Cerebellar cortex (tissue), 1 donor: ENCODE measurements around the gene GRIA1.
A peak's percentile ranks its signal among the peaks of the same experiment; 100 is the strongest.

Experiments
- DNase-seq: peaks from one replicate; pipeline ENCODE4 v3.0.0-alpha.2; 2015; ENCODE audit warnings: low spot score

Gene GRIA1

DNA sequence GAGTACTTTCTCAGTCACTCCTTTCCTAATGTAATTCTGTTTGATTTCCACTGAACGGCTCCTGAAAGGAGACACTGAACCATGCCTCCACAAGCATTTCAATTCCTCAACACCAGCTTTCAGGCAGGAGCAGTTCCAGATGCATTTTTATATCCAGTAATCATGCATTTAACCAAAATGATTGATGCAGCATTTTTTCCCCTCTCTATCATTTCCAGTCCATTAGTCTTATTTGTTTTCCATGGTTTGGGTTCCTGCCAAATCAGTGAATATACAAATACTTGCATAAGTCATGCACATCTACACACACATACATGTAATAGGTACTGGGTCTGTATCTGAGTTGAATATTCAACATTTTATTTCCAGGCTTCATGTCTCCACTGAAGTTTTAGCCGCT is 122.7 kb downstream of the GRIA1 start:
- DNase-seq = no peak

DNA sequence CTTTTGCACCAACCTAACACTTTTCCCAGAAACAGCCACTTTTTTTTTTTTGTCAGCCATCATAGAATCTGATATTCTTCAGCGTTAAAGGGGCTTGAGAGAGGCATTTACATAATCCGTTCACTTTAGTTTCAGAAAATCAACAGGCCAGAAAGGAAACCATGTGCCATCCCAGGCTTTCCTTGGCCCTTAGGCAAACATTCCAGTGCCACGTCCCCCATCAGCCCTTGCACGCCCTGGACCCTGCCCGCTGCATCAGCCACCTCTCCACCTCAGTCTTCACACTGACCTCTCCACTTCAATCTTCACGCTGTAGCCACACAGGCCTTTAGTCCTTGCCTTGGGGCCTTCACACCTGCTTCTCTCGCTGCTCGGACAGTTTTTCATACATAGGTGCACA is 123.2 kb downstream of the GRIA1 start:
- DNase-seq = no peak

DNA sequence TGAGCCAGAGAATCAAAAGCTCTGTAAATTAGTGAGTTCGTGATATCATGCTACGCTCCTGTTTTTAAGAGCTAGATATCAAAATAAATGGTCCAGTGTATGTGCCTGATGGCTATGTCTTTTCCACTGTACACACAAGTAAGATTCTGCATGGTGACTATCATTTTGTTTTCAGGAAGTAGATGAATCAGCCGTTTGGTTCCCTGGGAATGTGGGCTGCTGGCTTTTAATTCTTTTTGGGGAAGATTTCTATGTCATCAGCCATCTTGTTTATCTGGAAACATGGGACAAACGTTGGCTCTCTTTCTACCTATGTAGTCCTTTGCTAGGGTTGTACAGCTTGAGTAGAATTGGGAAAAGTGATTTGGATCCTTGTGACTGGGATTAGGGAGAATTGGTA is 126.7 kb downstream of the GRIA1 start:
- DNase-seq = no peak

DNA sequence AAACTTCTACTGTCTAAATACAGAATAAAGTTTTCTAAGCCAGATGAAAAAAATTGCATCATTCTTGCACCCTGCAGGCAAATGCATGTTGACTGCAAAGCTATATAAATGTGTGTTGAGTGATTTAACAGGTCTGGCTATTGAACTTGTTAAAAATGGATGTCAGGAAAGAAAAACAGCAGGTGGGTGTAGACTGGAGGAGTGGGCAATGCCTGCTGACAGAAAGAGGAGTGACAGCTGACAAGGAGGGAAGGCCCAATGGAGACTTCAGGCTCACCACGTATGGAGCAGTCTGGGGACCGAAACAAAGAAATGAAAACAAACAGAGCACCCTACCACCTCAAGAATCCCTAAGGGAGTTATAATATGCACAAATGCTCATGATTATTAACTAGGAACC is 127.8 kb downstream of the GRIA1 start:
- DNase-seq = no peak

DNA sequence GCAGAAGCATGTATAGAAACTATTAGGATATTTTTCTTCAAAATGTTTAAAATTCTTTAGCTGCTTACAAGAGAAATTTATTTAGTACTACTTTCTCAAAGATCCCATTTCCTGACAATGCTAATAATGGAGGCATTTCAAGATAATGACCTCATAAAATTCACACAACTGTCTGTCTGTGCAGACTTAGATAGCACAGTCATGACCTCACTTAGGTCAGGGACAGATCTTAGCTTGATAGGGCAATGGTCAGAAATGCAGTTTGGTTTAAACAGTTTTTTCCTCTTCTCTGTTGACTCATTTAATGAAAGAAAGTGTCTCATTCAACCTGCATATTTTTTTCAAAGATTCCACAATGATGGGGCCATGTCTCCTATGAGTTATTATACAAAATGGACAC is 128.4 kb downstream of the GRIA1 start:
- DNase-seq = no peak

DNA sequence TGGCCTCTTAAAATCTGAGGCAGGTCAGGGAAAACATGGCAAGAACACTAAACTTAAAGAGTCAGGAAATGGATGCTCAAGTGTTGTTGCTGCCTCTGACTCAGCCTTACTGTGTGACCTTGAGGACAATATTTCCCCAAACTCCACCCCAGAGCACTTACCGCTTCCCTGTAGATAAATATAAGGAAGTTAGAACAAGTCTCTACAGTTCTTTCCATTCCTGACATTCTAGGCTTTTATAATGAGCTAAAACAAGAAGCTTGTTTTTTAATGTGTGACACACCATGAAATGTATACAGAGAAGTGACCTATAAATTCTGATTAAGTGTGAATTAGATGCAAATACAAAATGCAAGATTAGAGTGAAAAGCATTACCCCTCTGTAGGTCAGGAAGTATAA is 129.3 kb downstream of the GRIA1 start:
- no peak for DNase-seq

GRCh38 chr5:153623124-153623523 is 132.7 kb downstream of the GRIA1 start:
- no peak for DNase-seq

DNA sequence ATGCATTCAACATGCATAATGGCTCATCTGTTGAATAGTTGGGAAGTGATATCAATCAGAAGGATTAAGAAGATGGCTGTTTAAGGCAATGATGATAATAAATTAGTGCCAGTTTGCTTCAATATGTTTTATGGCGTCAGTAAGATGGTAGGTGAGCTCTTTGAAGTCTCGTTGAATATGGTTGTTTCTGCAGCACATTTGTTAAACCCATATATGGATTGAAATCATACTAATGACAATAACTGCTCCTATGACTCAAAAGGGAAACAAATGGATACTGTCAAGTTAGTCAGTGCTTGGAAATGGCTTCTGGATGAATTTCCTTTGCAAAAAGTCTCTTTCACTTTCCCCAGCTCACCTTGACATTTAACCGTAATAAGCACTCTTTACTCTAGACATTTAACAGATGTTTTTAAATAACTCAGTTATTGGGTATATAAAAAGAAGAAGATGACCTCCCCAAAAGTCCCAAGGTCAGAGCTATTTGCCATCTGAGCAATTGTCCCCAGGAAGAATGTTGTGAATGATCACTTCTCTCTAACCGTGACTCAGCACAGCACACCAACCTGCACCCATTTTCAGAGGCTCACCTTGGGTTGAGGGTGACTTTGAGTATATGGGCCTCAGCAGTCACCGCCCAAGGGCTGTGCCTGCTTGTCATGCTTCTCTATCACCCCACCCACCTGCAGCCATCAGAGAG is 133.4 kb downstream of the GRIA1 start:
- DNase-seq = no peak

GRCh38 chr5:153624451-153624765 is 133.9 kb downstream of the GRIA1 start:
- no peak for DNase-seq

GRCh38 chr5:153625826-153626354 is 135.4 kb downstream of the GRIA1 start:
- no peak for DNase-seq

DNA sequence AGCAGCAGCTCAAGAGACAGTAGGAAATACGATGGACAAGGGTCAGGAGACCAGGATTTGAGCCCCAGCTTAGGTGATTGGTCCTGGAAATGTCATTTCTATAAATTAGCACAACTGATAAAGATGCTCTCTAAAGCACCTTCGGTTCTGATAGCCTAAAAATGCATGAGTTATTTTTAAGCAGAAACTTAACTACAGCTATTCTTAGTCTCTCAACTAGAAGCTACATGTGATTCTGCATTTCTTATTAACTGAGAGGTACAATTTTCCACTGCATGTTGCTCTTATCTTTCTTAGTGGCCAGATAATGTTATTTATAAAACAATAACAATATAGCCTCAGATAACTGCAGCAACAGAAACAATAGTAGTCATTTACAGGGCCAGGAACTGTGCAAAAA is 136.4 kb downstream of the GRIA1 start:
- DNase-seq = no peak

DNA sequence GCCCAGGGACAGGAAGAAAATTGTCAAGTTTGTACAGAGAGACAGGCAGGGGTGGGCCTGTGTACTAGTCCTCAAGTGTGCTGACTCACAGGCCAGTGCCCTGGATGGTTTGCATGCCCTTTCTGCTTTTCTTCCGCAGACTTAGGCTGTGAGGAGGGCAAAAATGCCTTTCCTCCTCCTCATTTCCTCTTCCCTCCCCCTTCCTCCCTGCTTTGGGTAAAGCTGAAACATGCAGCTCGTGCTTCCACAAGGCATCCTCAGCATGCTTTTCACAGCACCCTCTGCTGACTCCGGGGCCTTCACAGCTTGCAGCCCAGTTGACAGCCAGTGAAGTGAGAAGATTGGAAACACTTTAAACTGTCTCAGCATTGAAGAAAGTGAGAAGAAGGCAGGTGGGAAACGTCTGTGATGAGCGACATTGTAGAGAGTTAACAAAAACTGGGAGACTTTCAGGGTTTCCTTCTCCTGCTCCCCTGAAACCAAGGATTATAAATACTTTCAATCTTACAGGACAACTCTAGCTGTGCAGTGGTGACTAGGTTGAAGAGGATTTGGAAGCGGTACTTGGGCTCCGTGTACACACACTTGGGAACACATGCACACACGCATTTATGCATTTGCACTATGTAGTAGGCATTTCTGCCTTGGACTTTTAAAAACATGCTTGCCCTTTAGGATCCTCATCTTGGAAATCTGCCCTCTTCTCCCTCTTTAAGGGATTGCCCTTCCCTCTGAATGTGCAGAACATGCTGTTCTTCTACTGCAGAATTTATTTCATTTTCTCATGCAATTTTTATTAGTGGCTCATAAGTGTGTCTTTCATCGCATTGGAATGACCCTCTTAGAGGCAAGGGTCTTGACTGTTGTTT is 138.8 kb downstream of the GRIA1 start:
- DNase-seq = peak; percentile 24

DNA sequence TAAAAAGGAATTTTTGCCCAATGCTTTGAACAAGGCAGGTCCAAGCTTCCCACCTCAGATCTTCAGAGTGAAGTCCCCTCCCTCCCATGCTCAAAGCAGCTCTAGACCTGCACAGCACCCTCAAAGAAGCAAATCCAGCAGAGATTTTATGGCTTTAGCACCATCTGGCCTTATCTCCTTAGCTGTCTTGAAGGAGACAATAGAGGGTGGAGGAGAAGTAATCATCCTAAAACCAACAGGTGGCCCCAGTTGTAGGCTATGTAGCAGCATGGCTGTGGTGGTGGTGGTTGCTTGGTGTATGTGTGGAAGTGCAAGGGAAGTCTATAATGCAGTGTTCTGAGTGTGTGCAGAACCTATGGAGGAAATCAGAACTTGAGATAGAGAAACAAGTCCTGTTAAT is 140.1 kb downstream of the GRIA1 start:
- DNase-seq = no peak

DNA sequence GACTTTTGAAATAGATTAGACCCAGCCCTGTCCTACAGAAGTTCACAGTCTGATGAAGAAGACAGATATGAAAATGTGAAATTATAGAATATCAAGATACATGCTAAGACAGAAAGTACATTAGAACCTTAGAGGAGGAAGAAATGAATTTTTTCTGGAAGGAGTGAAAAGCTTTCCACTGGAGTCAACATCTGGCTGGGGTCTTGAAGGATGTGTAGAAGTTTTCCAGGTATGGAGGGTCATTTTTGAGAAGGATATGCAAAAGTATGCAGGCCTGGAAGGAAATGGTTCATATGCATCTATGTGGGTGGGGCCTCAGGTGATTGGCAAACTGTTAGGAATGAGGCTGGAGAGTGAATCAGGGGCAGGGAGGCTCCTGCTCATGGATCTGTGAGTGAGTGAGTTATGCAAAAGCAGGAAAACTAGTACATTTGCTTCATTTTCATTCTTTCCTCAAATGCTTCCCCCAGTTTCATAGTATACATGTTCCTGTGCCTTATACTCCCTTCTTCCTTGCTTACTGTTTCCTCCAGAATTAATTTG is 142.3 kb downstream of the GRIA1 start:
- DNase-seq = no peak

- no peak for DNase-seq
These were observed 146.4 kb downstream of the GRIA1 start for GRCh38 chr5:153636670-153637451.

GRCh38 chr5:153640293-153640692 is 149.8 kb downstream of the GRIA1 start:
- no peak for DNase-seq

DNA sequence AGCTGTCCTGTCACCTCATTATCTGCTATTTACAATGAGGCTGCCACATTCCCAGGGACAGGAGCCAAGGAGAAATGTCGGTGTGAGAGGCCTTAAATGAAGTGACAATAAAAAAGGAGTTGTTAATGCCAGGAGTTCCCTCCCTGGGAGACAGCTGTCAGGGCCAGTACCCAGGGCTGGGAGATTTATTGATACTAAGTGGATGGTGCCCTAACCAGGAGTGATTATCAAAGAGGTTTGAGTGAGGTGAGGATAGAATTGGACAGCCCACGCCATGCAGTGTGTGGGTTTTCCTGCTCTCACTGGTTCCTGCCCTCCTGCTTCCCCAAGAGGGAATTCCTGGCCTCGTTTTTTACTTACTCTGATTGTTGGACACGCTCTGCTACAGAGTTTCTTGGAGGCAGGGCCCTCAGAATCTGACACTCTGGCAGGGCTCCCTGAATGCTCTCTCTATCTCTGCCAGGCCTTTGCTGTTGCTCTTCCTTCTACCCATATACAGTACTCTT is 150.8 kb downstream of the GRIA1 start:
- DNase-seq = peak; percentile 10

GRCh38 chr5:153654504-153655200 is 164.2 kb downstream of the GRIA1 start:
- no peak for DNase-seq

DNA sequence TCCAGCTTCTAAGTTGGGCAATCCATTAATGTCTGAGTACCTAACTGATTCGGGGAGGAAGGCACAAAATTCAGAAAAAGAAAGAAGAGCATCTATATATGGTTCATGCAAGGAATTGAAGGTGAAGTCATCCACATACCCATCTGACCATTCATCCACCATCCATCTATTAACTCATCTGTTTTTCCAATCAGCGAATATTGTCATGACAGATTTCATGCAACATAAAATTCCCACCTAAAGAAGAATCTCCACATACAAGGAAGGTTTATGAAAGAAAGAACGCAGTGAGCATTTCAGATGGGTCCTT is 164.7 kb downstream of the GRIA1 start:
- DNase-seq = no peak

- no peak for DNase-seq
These were observed 167.7 kb downstream of the GRIA1 start for GRCh38 chr5:153658149-153658548.

DNA sequence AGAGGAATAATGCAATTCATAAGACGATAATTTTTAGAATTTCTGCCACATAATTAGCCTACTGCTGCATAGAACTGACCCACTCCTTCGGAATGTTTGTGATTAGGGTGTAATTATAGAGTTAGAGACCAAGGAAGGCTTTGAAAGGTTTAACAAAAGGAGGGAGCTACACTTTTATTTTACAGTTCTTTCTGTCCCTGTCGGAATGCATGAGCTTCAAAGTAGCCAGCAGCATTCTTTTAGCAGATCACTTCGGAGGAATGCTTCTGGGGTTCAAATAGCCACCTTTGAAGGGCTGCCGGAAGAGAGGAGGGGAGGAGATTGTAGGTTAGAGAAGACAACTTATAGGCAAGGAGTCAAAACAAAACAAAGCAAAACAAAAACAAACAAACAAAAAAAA is 168.1 kb downstream of the GRIA1 start:
- DNase-seq = no peak
